Activated CD4-positive, alpha-beta T cell treated with anti-CD3 and anti-CD28 coated beads, Interleukin-2, amount 10 ng/mL, durations not matched to agents 24 days and 14 days (primary cell): ENCODE measurements around the gene HECW1. TPM values are rescaled to one million over a fixed set of nuclear protein-coding genes. Genes with fewer than 3 reads are reported as not detected.

Experiments used
- DNase-seq: peaks from one replicate; pipeline ENCODE4 v3.0.0; 2022
- H3K27ac Mint-ChIP-seq: one replicate; pipeline ENCODE4 v1.8.0; 2022; ENCODE audit warnings: mild to moderate bottlenecking, mixed read lengths
- H3K27me3 Mint-ChIP-seq: one replicate; pipeline ENCODE4 v1.8.0; 2022; ENCODE audit warnings: mixed read lengths
- H3K36me3 Mint-ChIP-seq: one replicate; pipeline ENCODE4 v1.8.0; 2022; ENCODE audit warnings: low read depth, mild to moderate bottlenecking, mixed read lengths
- H3K4me1 Mint-ChIP-seq: one replicate; pipeline ENCODE4 v1.8.0; 2021; ENCODE audit warnings: mixed read lengths
- H3K4me3 Mint-ChIP-seq: one replicate; pipeline ENCODE4 v1.8.0; 2022; ENCODE audit warnings: mild to moderate bottlenecking, moderate library complexity, mixed read lengths
- H3K9me3 Mint-ChIP-seq: one replicate; pipeline ENCODE4 v1.8.0; 2021; ENCODE audit warnings: mixed read lengths
- intact Hi-C: fragments of 100-400 bp; cut with micrococcal nuclease; formaldehyde crosslinking; loops from one replicate; pipeline ENCODE4 v1.15.1; 2023
- total RNA-seq: library from RNA; stranded (reverse); gene quantifications from 2 replicates; pipeline ENCODE4 v1.2.3, GENCODE V29; 2022

Gene HECW1
- total RNA-seq, 1 donor from 2014 or later = not detected

GRCh38 chr7:43528576-43529354 lies 416.3 kb downstream of the HECW1 start:
- Mint-ChIP-seq H3K4me3 (no peak overlapping the region), H3K27ac (no peak overlapping the region), H3K27me3 (peaks cover 12% of the 10 kb centered on the region), H3K36me3 (no peaks in the 10 kb centered on the region), H3K4me1 (no peaks in the 10 kb centered on the region), H3K9me3 (no peaks in the 10 kb centered on the region)
- DNase-seq = no peak
- intact Hi-C loops = no loop called here

- H3K4me1 Mint-ChIP-seq = no peaks in the 10 kb centered on the region
- no peaks in the 10 kb centered on the region for H3K36me3 Mint-ChIP-seq
- intact Hi-C loops = no loop called here
- H3K27me3 Mint-ChIP-seq = peaks cover 16% of the 10 kb centered on the region
- no peak overlapping the region for H3K27ac Mint-ChIP-seq
- no peak overlapping the region for H3K4me3 Mint-ChIP-seq
- no peaks in the 10 kb centered on the region for H3K9me3 Mint-ChIP-seq
- no peak for DNase-seq
Measured at GRCh38 chr7:43530553-43531410, 418.3 kb downstream of the HECW1 start.

- Mint-ChIP-seq H3K27me3 (peaks cover 12% of the 10 kb centered on the region), H3K4me1 (no peaks in the 10 kb centered on the region), H3K4me3 (no peak overlapping the region), H3K36me3 (no peaks in the 10 kb centered on the region), H3K27ac (no peak overlapping the region), H3K9me3 (no peaks in the 10 kb centered on the region)
- no peak for DNase-seq
- intact Hi-C loops = no loop called here
Measured at GRCh38 chr7:43531700-43532099, 419.3 kb downstream of the HECW1 start.

- Mint-ChIP-seq H3K27me3 (peaks cover 15% of the 10 kb centered on the region), H3K4me3 (no peak overlapping the region), H3K4me1 (no peaks in the 10 kb centered on the region), H3K9me3 (no peaks in the 10 kb centered on the region), H3K27ac (no peak overlapping the region), H3K36me3 (no peaks in the 10 kb centered on the region)
- intact Hi-C loops = no loop called here
- no peak for DNase-seq
Measured at GRCh38 chr7:43533801-43534479, 421.5 kb downstream of the HECW1 start.

GRCh38 chr7:43535031-43535451 lies 422.6 kb downstream of the HECW1 start:
- intact Hi-C loops = no loop called here
- H3K27me3 Mint-ChIP-seq = peaks cover 12% of the 10 kb centered on the region
- H3K4me1 Mint-ChIP-seq = no peaks in the 10 kb centered on the region

GRCh38 chr7:43535810-43536585 lies 423.6 kb downstream of the HECW1 start:
- H3K4me1 Mint-ChIP-seq = no peaks in the 10 kb centered on the region
- H3K36me3 Mint-ChIP-seq = no peaks in the 10 kb centered on the region
- no peak for DNase-seq
- H3K27ac Mint-ChIP-seq = no peak overlapping the region
- peaks cover 14% of the 10 kb centered on the region for H3K27me3 Mint-ChIP-seq
- no peak overlapping the region for H3K4me3 Mint-ChIP-seq
- no peaks in the 10 kb centered on the region for H3K9me3 Mint-ChIP-seq
- intact Hi-C loops = no loop called here

More at GRCh38 chr7:43535031-43535451, 422.6 kb downstream of the HECW1 start:
- no peak overlapping the region for H3K4me3 Mint-ChIP-seq
- H3K9me3 Mint-ChIP-seq = no peaks in the 10 kb centered on the region
- DNase-seq = no peak
- no peaks in the 10 kb centered on the region for H3K36me3 Mint-ChIP-seq
- no peak overlapping the region for H3K27ac Mint-ChIP-seq

- no peak for DNase-seq
- Mint-ChIP-seq H3K27me3 (peaks cover 17% of the 10 kb centered on the region), H3K4me1 (no peaks in the 10 kb centered on the region), H3K27ac (no peak overlapping the region), H3K36me3 (no peaks in the 10 kb centered on the region), H3K4me3 (no peak overlapping the region), H3K9me3 (no peaks in the 10 kb centered on the region)
- intact Hi-C loops = no loop called here
Measured at GRCh38 chr7:43536773-43537172, 424.3 kb downstream of the HECW1 start.

GRCh38 chr7:43537765-43538403 lies 425.4 kb downstream of the HECW1 start:
- H3K27me3 Mint-ChIP-seq = peaks cover 23% of the 10 kb centered on the region
- no peak for DNase-seq
- no peaks in the 10 kb centered on the region for H3K9me3 Mint-ChIP-seq
- intact Hi-C loops = no loop called here
- no peaks in the 10 kb centered on the region for H3K4me1 Mint-ChIP-seq
- no peaks in the 10 kb centered on the region for H3K36me3 Mint-ChIP-seq
- H3K4me3 Mint-ChIP-seq = no peak overlapping the region
- no peak overlapping the region for H3K27ac Mint-ChIP-seq

GRCh38 chr7:43538404-43538771 lies 425.9 kb downstream of the HECW1 start:
- Mint-ChIP-seq H3K27ac (no peak overlapping the region), H3K9me3 (no peaks in the 10 kb centered on the region), H3K4me3 (no peak overlapping the region), H3K36me3 (no peaks in the 10 kb centered on the region), H3K27me3 (peaks cover 23% of the 10 kb centered on the region), H3K4me1 (no peaks in the 10 kb centered on the region)
- no peak for DNase-seq
- intact Hi-C loops = no loop called here

GRCh38 chr7:43540471-43540870 lies 428.0 kb downstream of the HECW1 start:
- Mint-ChIP-seq H3K9me3 (no peaks in the 10 kb centered on the region), H3K36me3 (no peaks in the 10 kb centered on the region), H3K27ac (no peak overlapping the region), H3K4me1 (no peaks in the 10 kb centered on the region), H3K27me3 (peaks cover 31% of the 10 kb centered on the region), H3K4me3 (no peak overlapping the region)
- no peak for DNase-seq
- intact Hi-C loops = no loop called here

- Mint-ChIP-seq H3K9me3 (peaks cover 4% of the 10 kb centered on the region), H3K4me1 (no peaks in the 10 kb centered on the region), H3K36me3 (no peaks in the 10 kb centered on the region), H3K27ac (no peak overlapping the region), H3K4me3 (no peak overlapping the region), H3K27me3 (peaks cover 49% of the 10 kb centered on the region)
- no peak for DNase-seq
- intact Hi-C loops = no loop called here
Measured at GRCh38 chr7:43542716-43543115, 430.3 kb downstream of the HECW1 start.

- no peak overlapping the region for H3K27ac Mint-ChIP-seq
- intact Hi-C loops = no loop called here
- no peaks in the 10 kb centered on the region for H3K4me1 Mint-ChIP-seq
- H3K36me3 Mint-ChIP-seq = no peaks in the 10 kb centered on the region
- H3K4me3 Mint-ChIP-seq = no peak overlapping the region
- no peak for DNase-seq
- H3K27me3 Mint-ChIP-seq = peaks cover 39% of the 10 kb centered on the region
- H3K9me3 Mint-ChIP-seq = peaks cover 4% of the 10 kb centered on the region
Measured at GRCh38 chr7:43546231-43546630, 433.8 kb downstream of the HECW1 start.

- no peak overlapping the region for H3K4me3 Mint-ChIP-seq
- intact Hi-C loops = no loop called here
- H3K36me3 Mint-ChIP-seq = no peaks in the 10 kb centered on the region
Measured at GRCh38 chr7:43550427-43550826, 438.0 kb downstream of the HECW1 start.

More at GRCh38 chr7:43550427-43550826, 438.0 kb downstream of the HECW1 start:
- peaks cover 17% of the 10 kb centered on the region for H3K4me1 Mint-ChIP-seq
- no peak overlapping the region for H3K27ac Mint-ChIP-seq
- no peak for DNase-seq
- H3K9me3 Mint-ChIP-seq = peaks cover 4% of the 10 kb centered on the region
- peaks cover 23% of the 10 kb centered on the region for H3K27me3 Mint-ChIP-seq
